ENCODE data around the gene MACROD2.

DNA sequence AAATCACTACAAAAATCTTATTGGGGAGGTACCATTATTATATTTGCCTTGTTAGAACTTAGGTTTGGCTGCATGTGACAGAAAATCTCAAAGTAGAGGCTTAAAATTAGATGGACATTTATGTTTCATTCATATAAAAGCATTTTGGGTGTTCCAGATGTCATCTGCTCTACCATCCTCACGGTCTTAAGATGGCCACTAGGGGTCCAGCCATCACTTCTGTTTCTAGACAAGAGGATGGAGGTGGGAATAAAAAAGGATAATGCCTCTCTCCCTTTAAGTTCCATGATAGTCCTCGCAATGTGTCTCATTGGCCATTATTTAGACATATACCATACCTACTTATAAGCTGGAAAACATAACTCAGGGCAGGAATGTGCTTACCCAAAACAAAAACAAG, 1648.4 kb downstream of the MACROD2 start:
- TF ChIP-seq, protein P1, sequence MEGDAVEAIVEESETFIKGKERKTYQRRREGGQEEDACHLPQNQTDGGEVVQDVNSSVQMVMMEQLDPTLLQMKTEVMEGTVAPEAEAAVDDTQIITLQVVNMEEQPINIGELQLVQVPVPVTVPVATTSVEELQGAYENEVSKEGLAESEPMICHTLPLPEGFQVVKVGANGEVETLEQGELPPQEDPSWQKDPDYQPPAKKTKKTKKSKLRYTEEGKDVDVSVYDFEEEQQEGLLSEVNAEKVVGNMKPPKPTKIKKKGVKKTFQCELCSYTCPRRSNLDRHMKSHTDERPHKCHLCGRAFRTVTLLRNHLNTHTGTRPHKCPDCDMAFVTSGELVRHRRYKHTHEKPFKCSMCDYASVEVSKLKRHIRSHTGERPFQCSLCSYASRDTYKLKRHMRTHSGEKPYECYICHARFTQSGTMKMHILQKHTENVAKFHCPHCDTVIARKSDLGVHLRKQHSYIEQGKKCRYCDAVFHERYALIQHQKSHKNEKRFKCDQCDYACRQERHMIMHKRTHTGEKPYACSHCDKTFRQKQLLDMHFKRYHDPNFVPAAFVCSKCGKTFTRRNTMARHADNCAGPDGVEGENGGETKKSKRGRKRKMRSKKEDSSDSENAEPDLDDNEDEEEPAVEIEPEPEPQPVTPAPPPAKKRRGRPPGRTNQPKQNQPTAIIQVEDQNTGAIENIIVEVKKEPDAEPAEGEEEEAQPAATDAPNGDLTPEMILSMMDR (IDR thresholded peaks at IDR 0.05) = no peak
- no peak for TF ChIP-seq POLR2A (IDR thresholded peaks at IDR 0.05)
